WTC11 (cell line): ENCODE data around the gene TP53BP2.

Source experiments
- E2F5 ChIP-seq: sonication (generic); formaldehyde crosslinking; IDR thresholded peaks from 2 replicates; pipeline ENCODE4 v1.8.1; 2022; ENCODE audit warnings: mild to moderate bottlenecking, moderate library complexity, missing genetic modification reagents
- GTF2I ChIP-seq: fragments of 250-450 bp; sonication (Bioruptor Pico); conservative IDR thresholded peaks from 2 replicates; pipeline ENCODE4 v1.4.0; 2021; ENCODE audit warnings: mild to moderate bottlenecking
- ZNF138 ChIP-seq: sonication (generic); formaldehyde crosslinking; conservative IDR thresholded peaks from 2 replicates; pipeline ENCODE4 v1.8.1; 2022; ENCODE audit warnings: mild to moderate bottlenecking, moderate library complexity, missing genetic modification reagents
- TF ChIP-seq, protein P1 (sequence below): fragments of 200-600 bp; IDR thresholded peaks from 2 replicates; pipeline ENCODE4 v1.8.0; 2022; ENCODE audit warnings: antibody characterized with exemption

DNA sequence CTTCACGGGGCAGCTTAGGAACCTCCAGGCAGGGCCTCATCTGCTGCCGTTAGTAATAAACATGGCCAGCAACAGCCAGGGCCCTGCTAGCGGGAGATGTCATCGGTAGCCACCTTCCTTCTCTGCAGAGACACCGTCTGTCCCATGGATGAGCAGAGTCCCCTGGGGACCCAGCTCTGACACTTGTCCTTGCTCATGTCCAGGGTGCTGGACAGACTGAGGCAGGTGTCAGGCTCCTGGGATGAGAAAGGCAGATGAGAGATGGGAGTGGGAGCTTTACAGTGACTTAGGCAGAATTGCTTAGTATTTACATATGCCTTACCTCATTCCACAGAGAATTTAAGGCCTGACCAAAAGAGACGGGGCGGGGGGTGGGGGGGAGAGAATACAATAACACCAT, 108.4 kb downstream of the TP53BP2 start:
- TF ChIP-seq ZNF138 (CRISPR knock-in tag) (no peak), E2F5 (CRISPR knock-in tag) (no peak), GTF2I (CRISPR knock-in tag) (no peak)
- TF ChIP-seq, protein P1, sequence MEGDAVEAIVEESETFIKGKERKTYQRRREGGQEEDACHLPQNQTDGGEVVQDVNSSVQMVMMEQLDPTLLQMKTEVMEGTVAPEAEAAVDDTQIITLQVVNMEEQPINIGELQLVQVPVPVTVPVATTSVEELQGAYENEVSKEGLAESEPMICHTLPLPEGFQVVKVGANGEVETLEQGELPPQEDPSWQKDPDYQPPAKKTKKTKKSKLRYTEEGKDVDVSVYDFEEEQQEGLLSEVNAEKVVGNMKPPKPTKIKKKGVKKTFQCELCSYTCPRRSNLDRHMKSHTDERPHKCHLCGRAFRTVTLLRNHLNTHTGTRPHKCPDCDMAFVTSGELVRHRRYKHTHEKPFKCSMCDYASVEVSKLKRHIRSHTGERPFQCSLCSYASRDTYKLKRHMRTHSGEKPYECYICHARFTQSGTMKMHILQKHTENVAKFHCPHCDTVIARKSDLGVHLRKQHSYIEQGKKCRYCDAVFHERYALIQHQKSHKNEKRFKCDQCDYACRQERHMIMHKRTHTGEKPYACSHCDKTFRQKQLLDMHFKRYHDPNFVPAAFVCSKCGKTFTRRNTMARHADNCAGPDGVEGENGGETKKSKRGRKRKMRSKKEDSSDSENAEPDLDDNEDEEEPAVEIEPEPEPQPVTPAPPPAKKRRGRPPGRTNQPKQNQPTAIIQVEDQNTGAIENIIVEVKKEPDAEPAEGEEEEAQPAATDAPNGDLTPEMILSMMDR = no peak
